ENCODE data around the gene COPS8.
A peak's percentile ranks its signal among the peaks of the same experiment; 100 is the strongest.

COPS8 gene

DNA sequence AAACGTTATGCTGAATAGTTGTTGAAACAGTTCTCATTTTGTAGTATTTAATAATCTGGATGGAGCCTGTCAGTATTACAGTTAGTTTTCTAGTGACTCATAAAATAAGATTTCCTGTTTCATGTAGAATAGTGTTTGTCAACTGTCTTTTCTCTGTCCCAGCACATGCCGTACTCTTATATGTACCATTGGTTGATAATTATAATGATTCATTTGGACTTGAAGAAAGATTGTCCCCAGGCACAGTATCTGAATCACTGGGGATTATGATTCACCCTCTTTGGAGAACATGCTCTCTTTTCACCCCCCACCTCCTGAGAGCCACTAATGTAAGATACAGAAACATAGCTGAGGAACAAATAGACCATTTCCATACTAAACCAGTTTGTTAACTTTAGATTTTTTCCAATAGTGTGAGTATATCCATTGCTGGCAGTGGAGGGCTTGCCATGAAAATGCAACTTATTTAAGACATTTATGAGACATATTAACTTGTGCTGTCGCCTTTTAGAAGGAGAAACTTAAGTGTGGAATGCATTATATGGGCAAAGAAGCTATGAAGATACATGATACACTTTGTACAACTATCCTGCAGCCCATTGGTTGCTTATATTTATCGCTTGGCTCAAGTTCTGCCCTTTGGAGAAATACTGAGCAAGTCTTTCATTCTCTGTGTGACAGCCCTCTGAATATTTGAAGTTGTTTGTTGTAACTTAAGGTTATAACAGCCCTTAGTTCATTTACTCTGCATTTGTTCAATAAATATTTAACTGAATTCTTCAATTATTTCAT, 12.4 kb downstream of the COPS8 start:
- no peak for DNase-seq

DNA sequence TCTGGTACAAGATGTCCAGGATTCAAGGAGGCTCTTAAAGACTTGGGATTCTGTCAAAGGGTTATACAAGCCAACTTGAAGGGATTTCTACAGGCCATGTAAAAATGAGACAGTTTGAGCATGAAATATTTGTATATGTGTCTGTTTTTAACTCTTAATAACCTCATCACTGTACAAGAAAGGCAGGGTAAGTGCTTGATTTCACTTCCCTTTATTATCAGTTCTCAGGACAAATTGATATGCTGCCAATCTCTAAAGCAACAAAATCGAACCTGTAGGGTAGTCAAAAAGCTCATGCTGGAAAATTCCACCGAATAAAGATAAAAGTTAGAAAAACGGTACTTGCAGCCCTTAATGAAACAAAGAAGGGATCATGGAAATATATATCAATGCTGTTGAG, 14.1 kb downstream of the COPS8 start:
- DNase-seq, result no peak

DNA sequence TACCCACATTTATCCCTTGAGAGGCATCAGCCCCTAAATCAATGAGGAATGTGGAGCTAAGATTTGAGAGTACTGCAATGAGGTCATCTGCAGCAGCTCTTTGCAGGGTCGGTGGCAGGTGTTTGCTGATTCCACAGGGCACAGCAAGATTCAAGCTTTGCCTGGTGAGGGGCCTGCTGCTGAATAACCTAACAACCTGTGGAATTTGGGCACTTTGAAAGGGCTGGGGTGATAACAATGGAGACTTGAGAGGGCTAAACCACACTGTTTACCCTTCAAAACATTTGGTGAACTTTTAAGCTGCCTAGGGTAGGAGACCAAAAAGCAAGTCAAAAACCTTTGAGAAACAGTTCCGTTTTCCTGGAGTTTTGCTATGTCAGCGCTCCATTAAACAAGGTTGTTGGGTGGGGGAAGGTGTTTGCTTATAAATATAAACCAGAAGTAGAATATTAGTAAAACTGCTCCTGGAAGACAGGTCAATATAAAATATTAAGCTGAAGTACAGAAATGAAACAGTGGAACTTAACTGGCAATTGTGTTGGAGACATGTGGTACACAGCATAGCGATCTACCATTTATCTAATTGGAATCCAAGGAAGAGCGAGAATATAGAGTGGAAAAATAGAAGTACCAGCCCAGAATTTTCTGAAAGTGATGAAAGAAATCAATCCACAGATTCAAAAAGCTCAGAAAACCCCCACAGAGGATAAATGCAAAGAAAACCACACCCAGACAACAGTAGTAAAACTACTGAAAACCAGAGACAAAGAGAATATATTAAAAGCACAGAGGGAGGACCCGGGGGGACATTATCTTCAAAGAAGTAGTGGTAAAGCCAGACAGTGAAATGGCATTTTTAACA, 15.7 kb downstream of the COPS8 start:
- DNase-seq, result no peak

DNA sequence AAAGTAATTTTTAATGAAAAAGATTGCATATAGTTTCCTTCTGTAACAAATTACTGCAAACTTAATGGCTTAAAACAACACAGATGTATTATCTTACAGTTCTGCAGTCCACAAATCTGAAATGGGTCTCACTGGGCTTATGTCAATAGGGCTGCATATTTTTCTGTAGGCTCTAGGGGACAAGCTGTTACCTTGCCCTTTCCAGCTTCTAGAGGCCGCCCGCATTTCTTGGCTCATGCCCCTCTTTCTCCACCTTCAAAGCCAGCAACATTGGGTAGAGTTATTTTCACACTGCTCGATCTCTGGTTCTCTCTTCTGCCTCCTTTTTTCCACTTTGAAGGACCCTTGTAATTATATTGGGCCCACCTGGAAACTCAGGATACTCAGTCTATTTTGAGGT, 16.7 kb downstream of the COPS8 start:
- no peak for DNase-seq

DNA sequence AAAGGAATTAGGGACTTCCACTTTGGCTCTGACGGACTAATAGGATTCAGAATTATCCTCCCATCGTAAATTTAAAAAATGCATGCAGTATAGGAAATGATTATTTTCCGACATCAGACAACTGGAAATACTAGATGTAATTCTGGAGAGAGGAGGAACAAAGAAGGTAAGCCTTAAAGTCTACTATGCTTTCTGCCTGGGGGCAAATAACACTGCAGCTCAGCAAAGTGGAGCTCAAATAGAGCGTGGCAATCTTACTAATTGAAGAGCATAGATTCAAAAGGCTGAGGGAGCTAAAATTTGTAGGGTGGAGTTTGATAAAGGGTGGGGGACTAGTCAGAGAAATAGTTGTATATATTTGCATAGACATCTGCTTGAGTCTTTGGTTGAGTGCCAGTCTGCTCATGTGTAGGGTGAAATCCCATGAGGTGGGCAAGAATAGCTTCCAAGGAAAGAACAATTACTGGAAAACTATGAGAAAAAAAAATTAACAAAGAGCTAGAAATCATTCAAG, 23.8 kb downstream of the COPS8 start:
- no peak for DNase-seq

DNA sequence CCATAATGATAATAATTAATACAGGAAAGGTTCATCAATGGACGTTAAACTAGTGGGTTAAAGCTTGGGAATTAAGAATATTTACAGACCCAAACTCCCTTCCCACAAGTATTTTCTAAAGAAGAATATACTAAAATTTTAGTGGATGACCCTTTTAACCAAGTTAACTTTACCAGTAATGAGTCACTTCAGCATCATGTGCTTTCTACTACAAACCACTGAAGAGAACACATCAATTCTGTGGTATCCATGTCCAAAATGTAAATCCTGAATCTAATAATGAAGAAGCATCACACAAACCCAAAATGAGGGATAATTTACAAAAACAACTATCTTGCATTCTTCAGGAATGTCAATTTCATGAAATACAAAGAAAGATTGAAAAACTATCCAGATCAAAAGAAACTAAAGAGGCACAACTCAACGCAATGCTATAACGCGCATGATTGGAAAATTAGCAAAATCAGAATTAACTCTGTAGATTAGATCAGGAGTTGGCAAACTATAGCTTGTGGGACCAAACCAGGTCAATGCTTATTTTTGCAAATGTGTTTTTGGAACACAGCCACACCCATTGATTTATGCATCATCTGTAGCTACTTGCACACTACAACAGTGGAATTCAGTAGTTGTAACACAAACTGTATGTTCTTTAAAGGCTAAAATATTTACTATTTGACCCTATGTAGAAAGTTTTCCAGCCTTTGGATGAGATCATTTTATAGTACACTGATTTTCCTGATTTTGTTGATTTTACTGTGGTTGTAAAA, 27.5 kb downstream of the COPS8 start:
- no peak for DNase-seq

DNA sequence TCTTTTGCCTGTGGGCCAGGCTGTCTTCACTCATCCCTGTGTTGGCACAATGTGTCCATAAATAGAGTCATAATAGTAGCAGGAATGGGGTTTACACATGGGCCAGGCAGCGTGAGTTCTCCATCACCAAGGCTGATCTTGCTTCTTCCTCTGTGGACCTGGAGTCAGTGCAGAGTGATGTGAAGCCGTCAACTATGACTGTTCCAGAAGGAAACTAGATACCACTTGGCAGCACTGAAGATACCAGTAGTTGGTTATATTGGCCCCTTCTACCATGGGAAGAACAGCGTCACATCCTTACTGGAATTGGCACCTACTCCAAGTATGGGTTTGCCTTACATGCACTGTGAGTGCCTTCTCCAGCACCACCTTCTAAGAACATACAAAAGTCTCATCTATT, 30.2 kb downstream of the COPS8 start:
- no peak for DNase-seq

DNA sequence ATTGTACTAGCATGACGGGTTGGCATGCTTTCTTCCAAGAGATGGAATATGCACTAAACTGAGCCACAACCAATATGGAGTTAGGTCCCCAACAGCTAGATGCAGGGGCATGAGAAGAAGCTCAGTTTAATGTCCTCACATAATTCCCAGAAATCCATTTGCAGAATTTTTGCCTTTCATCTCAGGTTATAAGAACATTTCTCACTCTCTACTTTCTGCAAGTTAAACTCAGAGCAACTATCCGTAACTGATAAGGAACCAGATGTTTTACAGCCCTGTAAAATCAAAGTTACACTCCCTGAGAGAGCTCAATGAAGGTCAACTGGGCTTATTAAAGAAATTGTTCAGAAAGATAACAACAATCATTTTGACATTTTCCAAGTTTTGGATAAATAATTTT, 30.7 kb downstream of the COPS8 start:
- DNase-seq, result no peak

DNA sequence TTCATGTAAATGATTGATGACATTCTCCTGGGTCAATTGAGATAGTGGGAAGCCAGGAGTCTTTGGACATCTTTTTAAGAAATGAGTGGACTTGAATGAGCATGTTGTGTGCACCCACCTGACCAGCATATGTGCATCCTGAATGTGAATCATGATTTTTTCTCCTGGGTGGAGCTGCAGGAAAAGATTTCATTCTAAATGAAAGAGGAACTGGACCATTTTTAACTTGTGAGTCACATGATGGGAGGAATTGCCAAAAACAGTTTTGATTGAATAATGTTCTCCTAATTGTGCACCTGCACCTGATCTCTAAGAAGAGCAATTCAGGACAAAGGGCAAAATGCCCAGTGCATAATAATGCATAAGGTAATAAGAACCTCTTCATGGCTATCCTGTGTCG, 32.3 kb downstream of the COPS8 start:
- no peak for DNase-seq

DNA sequence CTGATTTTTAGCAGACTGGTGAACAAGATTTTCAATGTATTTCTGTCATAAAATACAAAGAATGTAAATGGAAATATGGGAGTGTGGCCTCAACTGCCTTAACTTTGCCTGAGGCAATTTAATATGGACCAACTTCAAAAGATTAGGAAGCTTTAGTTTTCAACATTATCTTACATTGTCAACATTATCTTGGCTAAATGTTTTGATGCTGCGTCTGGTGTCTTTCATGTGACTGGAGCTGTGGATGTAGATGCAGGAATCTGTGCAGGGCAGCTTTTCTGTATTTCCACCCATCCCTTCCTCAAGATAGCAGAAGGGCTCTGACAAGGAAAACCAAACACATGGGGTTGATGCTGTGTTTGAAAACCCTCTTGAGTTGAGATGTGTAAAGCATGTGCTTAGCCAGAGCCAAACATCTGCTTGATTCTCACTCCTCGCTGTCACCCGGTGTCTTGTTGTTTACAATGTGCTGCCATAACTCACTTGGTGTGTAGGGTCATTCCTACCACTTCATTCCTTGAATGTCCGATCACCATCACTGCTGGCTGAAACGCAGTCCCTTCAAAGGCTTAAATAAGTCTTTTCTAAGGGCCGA, 33.0 kb downstream of the COPS8 start:
- no peak for DNase-seq

DNA sequence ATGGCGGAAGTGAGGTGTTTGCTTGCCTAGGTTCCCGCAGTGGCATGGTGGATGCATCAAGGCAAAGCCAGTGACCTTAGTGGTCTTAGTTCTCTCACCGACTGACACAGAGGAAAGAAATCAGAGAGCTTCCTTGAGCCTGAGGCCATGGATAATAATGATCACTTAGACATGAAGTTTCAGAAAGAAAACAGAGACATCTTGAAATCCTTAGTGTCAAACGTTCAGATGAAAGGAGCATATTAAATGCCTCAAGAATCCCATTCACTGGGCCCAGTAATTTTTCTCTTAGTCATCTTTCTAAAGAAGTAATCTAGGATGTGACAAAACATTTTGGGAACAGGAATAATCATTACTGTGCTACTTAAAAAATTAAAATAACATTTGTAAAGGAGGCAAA, 35.2 kb downstream of the COPS8 start:
- DNase-seq, result no peak

DNA sequence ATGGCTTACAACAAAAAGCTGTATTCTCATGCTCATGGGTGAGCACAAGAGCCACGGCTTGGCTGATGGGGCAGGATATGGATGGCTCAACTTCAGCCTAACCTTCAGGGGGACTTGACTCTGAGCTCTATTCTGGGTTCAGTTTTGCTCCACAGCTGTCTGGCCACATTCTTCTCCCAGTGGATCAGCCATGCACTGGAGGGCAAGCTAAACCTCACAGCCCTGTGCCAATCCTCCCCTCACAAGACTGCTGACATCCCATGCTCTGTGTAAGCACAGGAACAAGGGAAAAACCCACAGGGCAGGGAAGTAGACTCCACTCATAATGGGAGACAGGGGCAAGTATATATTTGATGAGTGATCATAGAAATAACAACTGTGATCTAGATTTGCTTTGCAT, 35.6 kb downstream of the COPS8 start:
- DNase-seq, result no peak

DNA sequence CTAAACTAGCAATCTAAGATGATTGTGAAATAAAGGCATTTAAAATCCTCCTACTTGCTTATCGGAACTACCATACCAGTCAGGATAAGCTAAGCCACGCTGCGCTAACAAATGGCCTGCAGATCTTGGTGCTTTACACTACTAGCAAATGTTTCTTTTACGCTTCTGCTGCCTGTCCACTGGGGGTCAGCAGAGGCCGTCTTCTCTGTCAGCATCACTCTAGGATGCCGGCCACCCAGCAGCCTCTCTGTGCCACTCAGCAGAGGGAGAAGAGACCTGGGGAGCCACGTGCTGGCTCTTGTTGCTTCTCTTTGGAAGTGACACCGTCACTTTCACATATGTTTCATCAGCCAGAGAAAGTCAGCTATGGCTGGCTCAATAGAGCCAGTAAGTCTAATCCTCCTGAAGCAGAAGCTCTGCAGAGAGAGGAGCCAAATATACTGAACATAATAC, 36.6 kb downstream of the COPS8 start:
- peak in 13 of 58 donors; percentile 2 to 39 (median 11) for DNase-seq

DNA sequence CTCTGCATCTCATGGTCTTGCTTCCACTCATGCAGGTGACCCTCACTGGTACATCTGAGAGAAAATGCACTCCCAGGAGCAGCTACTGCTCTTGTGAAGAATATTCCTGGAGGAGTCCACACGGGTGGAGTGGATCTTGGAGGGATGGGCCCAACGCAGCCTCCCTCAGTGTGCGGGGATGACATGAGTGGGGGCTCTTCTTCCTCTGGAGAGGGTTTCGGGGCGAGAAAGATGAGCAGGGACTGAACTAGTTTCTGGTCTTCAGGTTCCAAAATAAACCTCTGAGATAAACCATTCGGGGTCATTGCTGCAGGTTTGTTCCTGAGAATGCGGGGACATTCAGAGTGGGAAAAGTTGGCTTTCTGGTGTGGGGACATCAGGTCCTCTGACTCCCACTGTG, 39.1 kb downstream of the COPS8 start:
- DNase-seq, result no peak

DNA sequence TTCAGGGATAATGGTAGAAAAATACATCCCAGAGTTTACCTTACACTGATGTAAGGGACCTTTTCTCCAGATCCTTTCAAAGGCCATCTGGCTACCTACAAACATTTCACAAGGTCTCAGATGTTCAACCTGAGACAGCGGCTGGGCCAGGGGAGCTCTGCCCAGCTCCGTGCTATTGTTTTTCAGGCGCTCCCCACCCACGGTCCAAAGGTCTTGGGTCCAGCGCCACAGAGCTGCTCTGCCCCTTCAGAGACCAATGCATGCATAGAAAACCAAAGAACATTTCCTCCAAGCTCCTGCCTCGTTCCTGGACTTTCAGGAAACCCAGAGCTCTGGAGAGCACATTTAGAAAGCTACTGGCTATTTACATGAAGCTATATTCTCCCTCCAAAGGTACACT, 40.3 kb downstream of the COPS8 start:
- no peak for DNase-seq

DNA sequence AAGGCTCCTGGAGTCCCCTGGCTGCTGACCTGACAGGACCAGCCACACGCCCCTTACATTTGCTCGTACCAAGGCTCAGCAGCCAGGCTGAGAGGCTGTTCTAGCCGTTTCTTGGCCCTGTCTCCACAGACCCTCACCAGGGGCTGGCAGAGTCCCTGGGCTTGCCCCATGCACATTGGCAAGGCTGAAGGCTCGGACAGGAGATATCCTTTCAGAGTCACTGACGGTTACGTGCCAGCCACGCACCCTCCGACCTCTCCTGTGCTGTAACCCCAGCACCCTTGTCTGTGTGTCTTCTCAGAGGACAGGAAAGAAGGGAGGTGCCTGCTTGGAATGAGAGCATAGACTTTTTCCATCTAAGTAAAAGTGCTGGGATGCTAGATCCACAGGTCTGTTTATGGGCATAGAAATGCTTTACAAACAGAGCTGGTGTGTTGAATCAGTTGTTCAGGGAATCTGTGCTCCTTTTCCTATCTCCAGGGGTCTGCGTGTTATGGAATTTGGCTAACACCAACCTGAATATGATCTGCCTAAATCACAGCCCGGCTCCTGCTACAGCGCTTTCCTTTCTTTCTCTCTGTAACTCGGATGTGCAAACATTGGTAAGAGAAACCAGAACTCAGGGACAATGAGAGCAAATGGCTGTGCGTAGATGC, 41.0 kb downstream of the COPS8 start:
- no peak for DNase-seq

DNA sequence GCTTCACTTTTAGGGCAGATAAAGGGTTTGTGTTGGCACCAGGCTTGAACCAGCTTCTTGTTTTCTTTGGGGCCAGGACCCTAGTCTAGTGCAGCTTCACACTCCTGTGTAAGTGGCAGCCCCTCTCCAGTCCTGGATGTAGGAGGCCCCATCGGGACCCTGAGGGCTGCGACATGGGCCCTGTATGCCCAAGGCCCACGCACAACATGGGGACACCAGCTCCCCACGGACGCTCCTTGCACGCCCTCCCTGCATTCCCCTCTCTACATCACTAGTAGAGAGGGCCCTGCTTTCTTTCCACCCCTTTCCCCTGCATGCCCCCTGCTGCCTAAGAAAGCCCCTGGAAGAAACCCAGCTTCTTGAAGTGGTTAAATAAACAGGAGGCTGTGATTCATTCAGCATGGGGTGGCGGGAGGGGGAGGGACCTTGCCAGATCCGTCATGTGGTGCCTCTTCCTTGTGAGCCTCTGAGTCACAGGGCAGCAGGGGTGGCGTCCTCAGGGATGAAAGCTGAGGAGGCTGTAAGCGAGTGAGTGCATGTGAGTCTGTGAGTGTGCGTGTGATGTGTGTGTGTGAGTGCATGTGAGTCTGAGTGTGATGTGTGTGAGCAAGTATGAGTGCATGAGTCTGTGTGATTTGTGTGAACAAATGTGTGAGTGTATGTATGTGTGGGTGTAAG, 42.5 kb downstream of the COPS8 start:
- DNase-seq, result peak in 17 of 58 donors; percentile 1 to 43 (median 11)

DNA sequence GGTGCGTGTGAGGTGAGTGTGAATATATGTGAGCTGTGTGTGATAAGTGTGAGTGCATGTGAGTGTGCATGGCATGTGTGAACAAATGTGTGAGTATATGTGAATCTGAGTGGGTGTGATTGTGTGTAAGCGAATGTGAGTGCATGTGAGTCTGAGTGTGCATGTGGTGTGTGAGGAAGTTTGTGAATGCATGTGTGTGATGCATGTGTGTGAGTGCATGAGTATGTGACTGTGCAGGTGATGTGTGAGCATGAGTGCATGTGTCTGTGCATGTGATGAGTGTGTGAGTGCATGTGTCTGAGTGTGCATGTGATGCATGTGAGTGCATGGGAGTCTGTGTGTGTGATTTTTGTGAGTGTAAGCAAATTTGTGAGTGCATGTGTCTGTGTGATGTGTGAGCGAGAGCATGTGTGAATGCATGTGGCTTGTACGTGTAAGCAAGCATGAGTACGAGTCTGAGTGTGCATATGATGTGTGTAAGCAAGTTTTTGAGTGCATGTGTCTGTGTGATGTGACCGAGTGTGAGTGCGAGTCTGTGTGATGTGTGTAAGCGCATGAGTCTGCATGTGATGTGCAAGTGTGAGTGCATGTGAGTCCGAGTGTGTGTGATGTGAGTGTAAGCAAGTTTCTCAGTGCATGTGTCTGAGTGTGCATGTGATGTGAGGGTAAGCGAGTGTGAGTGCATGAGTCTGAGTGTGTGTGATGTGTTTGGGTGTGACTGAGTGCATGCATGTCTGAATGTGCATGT, 43.3 kb downstream of the COPS8 start:
- DNase-seq, result no peak

DNA sequence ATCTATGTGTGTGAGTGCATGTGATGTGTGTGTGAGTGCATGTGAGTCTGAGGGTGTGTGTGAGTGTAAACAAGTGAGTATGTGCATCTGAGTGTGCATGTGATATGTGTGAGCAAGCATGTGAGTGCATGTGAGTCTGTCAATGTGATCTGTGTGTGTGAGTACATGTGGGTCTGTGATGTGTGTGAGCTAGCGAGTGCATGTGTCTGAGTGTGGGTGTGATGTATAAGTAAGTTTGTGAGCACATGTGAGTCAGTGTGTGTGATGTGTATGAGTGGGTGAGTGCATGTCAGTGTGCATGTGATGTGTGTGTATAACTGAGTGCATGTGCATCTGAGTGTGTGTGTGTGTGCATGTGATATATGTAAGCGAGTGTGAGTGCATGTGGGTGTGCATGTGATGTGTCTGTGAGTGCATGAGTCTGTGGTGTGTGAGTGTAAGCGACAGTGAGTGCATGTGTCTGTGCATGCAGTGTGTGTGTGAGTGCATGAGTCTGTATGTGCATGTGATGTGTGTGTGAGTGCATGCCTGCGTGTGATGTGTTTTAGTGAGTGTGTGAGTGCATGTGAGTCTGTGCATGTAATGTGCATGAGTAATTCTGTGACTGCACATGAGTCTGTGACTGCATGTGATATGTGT, 44.1 kb downstream of the COPS8 start:
- no peak for DNase-seq

Data from anterior cingulate cortex (tissue), 58 donors.